H1 (cell line): ENCODE measurements around the gene GABRQ. TPM values are rescaled to one million over a fixed set of nuclear protein-coding genes. Genes with fewer than 3 reads are reported as not detected.

Source experiments
- CTCF ChIA-PET: fragments of 300-600 bp; sonication (Branson Sonifier 250); formaldehyde crosslinking; loops from one replicate; lab custom pipeline; 2021; ENCODE audit not compliant: partially characterized antibody; lab: Charles Lee
- POLR2A ChIA-PET: fragments of 300-600 bp; sonication (Branson Sonifier 250); formaldehyde crosslinking; loops from one replicate; lab custom pipeline; 2021; ENCODE audit warnings: inconsistent platforms; ENCODE audit not compliant: partially characterized antibody; lab: Charles Lee
- DNase-seq, 2 experiments: peaks; one replicate each; pipeline versions ENCODE4 v3.0.0 to v3.0.0-alpha.2; 2010 to 2022; ENCODE audit warnings: low spot score in 2 of 2, low read depth in 1 of 2, mixed read lengths in 1 of 2
- FAIRE-seq: peaks from 2 replicates; lab custom pipeline; 2011; peaks lifted over from hg19 to GRCh38; lab: Jason Lieb, UNC
- H2AFZ ChIP-seq: 2 replicates; pipeline ENCODE4 v1.8.1; 2012; ENCODE audit warnings: low read length, inconsistent platforms
- H2AK5ac ChIP-seq: 2 replicates; pipeline ENCODE4 v1.6.1; 2013; ENCODE audit warnings: low read depth, low read length
- H2BK120ac ChIP-seq: replicated peaks from 2 replicates; pipeline ENCODE3; 2013; ENCODE audit warnings: low read depth, low read length, inconsistent platforms
- H2BK12ac ChIP-seq: 2 replicates; pipeline ENCODE4 v1.6.1; 2013; ENCODE audit warnings: low read depth, low read length
- H2BK15ac ChIP-seq: 2 replicates; pipeline ENCODE4 v1.6.1; 2013; ENCODE audit warnings: low read length
- H2BK20ac ChIP-seq: 2 replicates; pipeline ENCODE4 v1.6.1; 2013; ENCODE audit warnings: low read length
- H2BK5ac ChIP-seq: 2 replicates; pipeline ENCODE4 v1.6.1; 2013; ENCODE audit warnings: low read depth, low read length
- H3K14ac ChIP-seq: 2 replicates; pipeline ENCODE4 v1.6.1; 2013; ENCODE audit warnings: inconsistent platforms; ENCODE audit not compliant: insufficient read length
- H3K18ac ChIP-seq: 2 replicates; pipeline ENCODE4 v1.6.1; 2013; ENCODE audit warnings: low read length; ENCODE audit errors: extremely low read depth
- H3K23ac ChIP-seq: 2 replicates; pipeline ENCODE4 v1.6.1; 2013; ENCODE audit warnings: inconsistent platforms; ENCODE audit not compliant: insufficient read length
- H3K23me2 ChIP-seq: 2 replicates; pipeline ENCODE4 v1.6.1; 2013; ENCODE audit warnings: low read depth, low read length
- H3K27ac ChIP-seq: 2 replicates; pipeline ENCODE4 v1.6.1; 2011; ENCODE audit warnings: low read depth, low read length, inconsistent platforms
- H3K27me3 ChIP-seq, 4 experiments: replicated peaks in 1 of 4; 1 replicate in 1 of 4; 2 replicates in 3 of 4; pipeline versions ENCODE4 v1.6.1 to v1.8.1; 2011 to 2013; ENCODE audit warnings: low read length in 3 of 4, mild to moderate bottlenecking in 3 of 4, inconsistent platforms in 2 of 4, mixed read lengths in 2 of 4, moderate library complexity in 1 of 4; ENCODE audit not compliant: control insufficient read depth in 3 of 4, insufficient read depth in 3 of 4; ENCODE audit errors: extremely low read depth in 1 of 4
- H3K36me3 ChIP-seq, 4 experiments: 2 replicates each; pipeline versions ENCODE4 v1.6.1 to v1.8.1; 2011 to 2013; ENCODE audit warnings: mild to moderate bottlenecking in 4 of 4, low read length in 3 of 4, moderate library complexity in 2 of 4, control low read depth in 1 of 4, inconsistent platforms in 1 of 4; ENCODE audit not compliant: insufficient read depth in 4 of 4, control insufficient read depth in 2 of 4
- H3K4ac ChIP-seq: replicated peaks from 2 replicates; pipeline ENCODE3; 2013; ENCODE audit warnings: low read length, low read depth, mixed read lengths, inconsistent platforms; ENCODE audit not compliant: insufficient read length
- H3K4me1 ChIP-seq, 4 experiments: replicated peaks in 1 of 4; 1 replicate in 1 of 4; 2 replicates in 3 of 4; pipeline versions ENCODE4 v1.6.1 to v1.8.1; 2011 to 2013; ENCODE audit warnings: low read length in 3 of 4, inconsistent platforms in 2 of 4, mixed read lengths in 1 of 4; ENCODE audit not compliant: insufficient read depth in 4 of 4, control insufficient read depth in 3 of 4
- H3K4me2 ChIP-seq, 2 experiments: 2 replicates each; pipeline versions ENCODE4 v1.6.1 to v1.8.1; 2011 to 2013; ENCODE audit warnings: low read depth in 2 of 2, low read length in 2 of 2, control low read depth in 1 of 2, inconsistent platforms in 1 of 2, mild to moderate bottlenecking in 1 of 2; ENCODE audit not compliant: insufficient read depth in 1 of 2
- H3K4me3 ChIP-seq, 4 experiments: fragments of 200-600, 300-600 bp in 1 of 4; sonication (generic), shearing (Covaris generic), sonication (Bioruptor Twin) in 1 of 4; 2 replicates each; pipeline versions ENCODE4 v1.5.1 to v1.8.1; 2011 to 2016; ENCODE audit warnings: low read length in 4 of 4, low read depth in 3 of 4, control low read depth in 2 of 4, inconsistent platforms in 2 of 4, mild to moderate bottlenecking in 2 of 4, mixed read lengths in 1 of 4, moderate library complexity in 1 of 4; ENCODE audit not compliant: insufficient read depth in 2 of 4; ENCODE audit errors: extremely low read depth in 1 of 4
- H3K56ac ChIP-seq: replicated peaks from 2 replicates; pipeline ENCODE3; 2013; ENCODE audit warnings: low read depth, mild to moderate bottlenecking, mixed read lengths, low read length, inconsistent platforms; ENCODE audit not compliant: insufficient read length
- H3K79me1 ChIP-seq: 2 replicates; pipeline ENCODE4 v1.6.1; 2013; ENCODE audit warnings: low read depth, low read length, control low read depth
- H3K79me2 ChIP-seq, 2 experiments: 2 replicates each; pipeline versions ENCODE4 v1.6.1 to v1.8.1; 2012 to 2013; ENCODE audit warnings: low read length in 2 of 2, mild to moderate bottlenecking in 2 of 2, inconsistent platforms in 1 of 2; ENCODE audit not compliant: insufficient read depth in 2 of 2, control insufficient read depth in 1 of 2
- H3K9ac ChIP-seq, 4 experiments: replicated peaks in 1 of 4; 1 replicate in 1 of 4; 2 replicates in 3 of 4; pipeline versions ENCODE4 v1.6.1 to v1.8.1; 2011 to 2013; ENCODE audit warnings: low read depth in 3 of 4, low read length in 3 of 4, control low read depth in 2 of 4, mild to moderate bottlenecking in 2 of 4, moderate library complexity in 2 of 4, inconsistent platforms in 1 of 4; ENCODE audit errors: extremely low read depth in 1 of 4
- H3K9me3 ChIP-seq, 2 experiments: 2 replicates each; pipeline versions ENCODE4 v1.6.1 to v1.8.1; 2012 to 2013; ENCODE audit warnings: mild to moderate bottlenecking in 2 of 2, moderate library complexity in 2 of 2, control low read depth in 1 of 2, inconsistent platforms in 1 of 2, low read depth in 1 of 2, low read length in 1 of 2, mixed read lengths in 1 of 2; ENCODE audit not compliant: insufficient read depth in 2 of 2
- H4K20me1 ChIP-seq, 2 experiments: replicated peaks in 1 of 2; 2 replicates each; pipeline versions ENCODE3 to v1.8.1; 2011 to 2013; ENCODE audit warnings: inconsistent platforms in 2 of 2, low read length in 2 of 2, mild to moderate bottlenecking in 1 of 2; ENCODE audit not compliant: insufficient read depth in 2 of 2, control insufficient read depth in 1 of 2
- H4K5ac ChIP-seq: 2 replicates; pipeline ENCODE4 v1.6.1; 2013; ENCODE audit warnings: low read length, low read depth, mixed read lengths, inconsistent platforms; ENCODE audit not compliant: insufficient read length
- H4K8ac ChIP-seq: 2 replicates; pipeline ENCODE4 v1.8.0; 2013; ENCODE audit warnings: mild to moderate bottlenecking, moderate library complexity, low read length, inconsistent platforms; ENCODE audit not compliant: insufficient read depth; ENCODE audit errors: extremely low read depth
- H4K91ac ChIP-seq: replicated peaks from 2 replicates; pipeline ENCODE3; 2013; ENCODE audit warnings: low read length, mixed read lengths, inconsistent platforms; ENCODE audit not compliant: insufficient read length
- SP2 ChIP-seq: IDR thresholded peaks from 2 replicates; pipeline ENCODE4 v1.6.1; 2012; ENCODE audit warnings: mild to moderate bottlenecking, low read length, inconsistent platforms
- WGBS, 2 experiments: shearing (Covaris generic) in 1 of 2; methylation state at CpG; one replicate each; pipeline versions ENCODE4 v1.1.6 to v1.1.7; 2013 to 2015; ENCODE audit warnings: low lambda C conversion rate in 2 of 2, mixed read lengths in 2 of 2, inconsistent platforms in 1 of 2, low coverage in 1 of 2, missing lambda C conversion rate in 1 of 2; ENCODE audit not compliant: insufficient replicate concordance in 2 of 2, insufficient coverage in 1 of 2, insufficient read length in 1 of 2; ENCODE audit errors: extremely low coverage in 1 of 2, missing lambda C conversion rate in 1 of 2; 5-methylcytosine and 5-hydroxymethylcytosine counted together
- polyA plus RNA-seq, 7 experiments: library from polyadenylated mRNA; depleted of rRNA in 3 of 7; stranded (reverse) in 5 of 7; unstranded in 2 of 7; fragments of >200 nt in 5 of 7; fragments of 200-250 nt in 2 of 7; gene quantifications; 1 replicate in 5 of 7; 2 replicates in 1 of 7; 4 replicates in 1 of 7; pipeline versions ENCODE4 v1.2.1 to v1.2.3, GENCODE V29; 2011 to 2013; ENCODE audit warnings: missing spikeins in 2 of 7, mixed read lengths in 2 of 7
- total RNA-seq: library from RNA; stranded (reverse); fragmentation: NEBNext Ultra II Directional; extraction: Animal tissue kit (Norgen Biotek cat#: 25700); gene quantifications from 2 replicates; pipeline ENCODE4 v1.2.1, GENCODE V29; 2021

The GABRQ gene
- total and polyA plus RNA-seq, 2 of the 8 experiments (the other 6 are each of a cell fraction or from before 2014, with no cell fraction given), result 6.3 to 9.6 TPM

DNA sequence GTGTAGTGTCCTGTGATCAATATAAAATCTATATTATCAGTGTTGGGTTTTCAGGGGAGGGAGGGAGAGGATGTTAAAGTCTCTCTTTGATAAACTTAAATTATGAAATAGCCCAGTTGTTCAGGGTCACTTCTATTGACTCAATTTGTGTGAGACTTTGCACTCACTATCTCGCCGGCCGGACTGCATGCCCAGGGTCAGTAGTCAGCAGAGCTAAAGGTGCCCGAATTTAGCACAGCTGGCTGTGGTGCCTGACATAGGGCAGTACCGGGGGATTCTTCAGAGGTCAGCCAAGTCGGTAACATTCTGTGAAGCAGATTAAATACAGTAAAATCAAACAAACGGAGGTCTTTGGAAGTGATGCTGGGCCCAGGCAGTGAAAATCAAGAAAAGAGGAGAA, 19.2 kb downstream of the GABRQ start:
- H3K9ac ChIP-seq, result no peak overlapping the region
- H3K4me2 ChIP-seq, result no peak overlapping the region
- H3K23me2 ChIP-seq, result no peaks in the 10 kb centered on the region
- DNase-seq (no peak), FAIRE-seq (no peak)
- H3K18ac ChIP-seq, result no peak overlapping the region
- H2BK12ac ChIP-seq, result no peak overlapping the region
- H3K36me3 ChIP-seq, result peaks cover 0 to 3% (median 1%) of the 10 kb centered on the region in 4 experiments; a peak in 1 of 8 replicates
- H3K4ac ChIP-seq, result no peak overlapping the region
- no peak overlapping the region for H3K14ac ChIP-seq
- no peaks in the 10 kb centered on the region for H3K79me1 ChIP-seq
- H2BK20ac ChIP-seq, result no peak overlapping the region
- H3K56ac ChIP-seq, result no peak overlapping the region
- no peak overlapping the region for H4K91ac ChIP-seq
- no peak overlapping the region for H2AK5ac ChIP-seq
- WGBS, 2 experiments, result 92% methylated on average over 7 of the region's 7 CpGs; no CpG with 5 or more reads in 1 of the 2 experiments
- no peak overlapping the region for H4K5ac ChIP-seq
- H3K79me2 ChIP-seq, result no peaks in the 10 kb centered on the region
- no peaks in the 10 kb centered on the region for H3K4me1 ChIP-seq
- no peak overlapping the region for H3K23ac ChIP-seq
- H4K8ac ChIP-seq, result no peak overlapping the region
- peaks cover 0 to 1% of the 10 kb centered on the region in 2 experiments for H4K20me1 ChIP-seq
- ChIA-PET CTCF (interaction anchor here (1.2 to 8.3 kb wide), 4 partner anchors 15 to 907 kb away, joined by 3 to 58 read pairs (median 8); no protein-coding TSS in a partner anchor), POLR2A (no interaction called here)
- no peak overlapping the region for H3K27ac ChIP-seq
- H3K4me3 ChIP-seq, result no peak overlapping the region
- no peak overlapping the region for H2BK120ac ChIP-seq
- no peak overlapping the region for H2BK15ac ChIP-seq
- no peak for TF ChIP-seq SP2
- no peaks in the 10 kb centered on the region for H3K27me3 ChIP-seq
- no peak overlapping the region for H2AFZ ChIP-seq
- H2BK5ac ChIP-seq, result no peak overlapping the region
- no peaks in the 10 kb centered on the region for H3K9me3 ChIP-seq
